HEK293 (cell line): Measurements from ENCODE around the gene EIF3M.

ENCODE experiments used
- GLI2 ChIP-seq: fragments of 450-650 bp; formaldehyde crosslinking; IDR thresholded peaks from 2 replicates; pipeline ENCODE4; 2017; ENCODE audit warnings: missing biosample characterization, missing genetic modification characterization, low read depth, borderline replicate concordance
- MYNN ChIP-seq: fragments of 450-650 bp; formaldehyde crosslinking; IDR thresholded peaks from 2 replicates; pipeline ENCODE4 v1.5.1; 2016; ENCODE audit warnings: missing biosample characterization, missing genetic modification characterization, borderline replicate concordance
- MZF1 ChIP-seq: fragments of 450-650 bp; formaldehyde crosslinking; IDR thresholded peaks from 2 replicates; pipeline ENCODE4 v1.5.1; 2017; ENCODE audit warnings: missing biosample characterization, missing genetic modification characterization, borderline replicate concordance
- YY1 ChIP-seq: fragments of 450-650 bp; formaldehyde crosslinking; IDR thresholded peaks from 2 replicates; pipeline ENCODE4 v1.5.1; 2018; ENCODE audit warnings: missing biosample characterization, missing genetic modification characterization
- ZNF138 ChIP-seq: fragments of 450-650 bp; formaldehyde crosslinking; IDR thresholded peaks from 2 replicates; pipeline ENCODE4 v1.5.1; 2016; ENCODE audit warnings: missing biosample characterization, missing genetic modification characterization, borderline replicate concordance
- ZNF24 ChIP-seq: fragments of 450-650 bp; formaldehyde crosslinking; IDR thresholded peaks from 2 replicates; pipeline ENCODE4 v1.5.1; 2016; ENCODE audit warnings: missing biosample characterization, missing genetic modification characterization
- ZNF274 ChIP-seq, 2 experiments: fragments of 200-500 bp in 1 of 2; fragments of 450-650 bp in 1 of 2; sonication (Bioruptor generic) in 1 of 2; formaldehyde crosslinking in 1 of 2; IDR thresholded peaks; 2 replicates each; pipeline versions ENCODE4 v1.5.1 to v1.6.1; 2014 to 2016; ENCODE audit warnings: borderline replicate concordance in 1 of 2, inconsistent platforms in 1 of 2, low read length in 1 of 2, missing biosample characterization in 1 of 2, missing genetic modification characterization in 1 of 2
- ZNF549 ChIP-seq: fragments of 450-650 bp; IDR thresholded peaks from 2 replicates; pipeline ENCODE4 v1.5.1; 2018; ENCODE audit warnings: missing biosample characterization, missing genetic modification characterization, mild to moderate bottlenecking, inconsistent platforms, moderate library complexity
- ZNF768 ChIP-seq: fragments of 450-650 bp; formaldehyde crosslinking; IDR thresholded peaks from 2 replicates; pipeline ENCODE4 v1.5.1; 2018; ENCODE audit warnings: missing biosample characterization, mild to moderate bottlenecking, missing genetic modification characterization
- ZNF792 ChIP-seq: fragments of 450-650 bp; formaldehyde crosslinking; IDR thresholded peaks from 2 replicates; pipeline ENCODE4 v1.5.1; 2016; ENCODE audit warnings: missing biosample characterization, missing genetic modification characterization
- TF ChIP-seq, protein P1 (sequence below): fragments of 450-650 bp; formaldehyde crosslinking; conservative IDR thresholded peaks from 2 replicates; pipeline ENCODE4 v1.5.1; 2016; ENCODE audit warnings: low read depth, missing biosample characterization, missing genetic modification characterization
- TF ChIP-seq, protein P2 (sequence below): fragments of 450-650 bp; formaldehyde crosslinking; IDR thresholded peaks from 2 replicates; pipeline ENCODE4 v1.5.1; 2016; ENCODE audit warnings: missing biosample characterization, missing genetic modification characterization
- TF ChIP-seq, protein P3 (sequence below): fragments of 450-650 bp; formaldehyde crosslinking; IDR thresholded peaks from 2 replicates; pipeline ENCODE4 v1.5.1; 2017; ENCODE audit warnings: missing biosample characterization, missing genetic modification characterization

DNA sequence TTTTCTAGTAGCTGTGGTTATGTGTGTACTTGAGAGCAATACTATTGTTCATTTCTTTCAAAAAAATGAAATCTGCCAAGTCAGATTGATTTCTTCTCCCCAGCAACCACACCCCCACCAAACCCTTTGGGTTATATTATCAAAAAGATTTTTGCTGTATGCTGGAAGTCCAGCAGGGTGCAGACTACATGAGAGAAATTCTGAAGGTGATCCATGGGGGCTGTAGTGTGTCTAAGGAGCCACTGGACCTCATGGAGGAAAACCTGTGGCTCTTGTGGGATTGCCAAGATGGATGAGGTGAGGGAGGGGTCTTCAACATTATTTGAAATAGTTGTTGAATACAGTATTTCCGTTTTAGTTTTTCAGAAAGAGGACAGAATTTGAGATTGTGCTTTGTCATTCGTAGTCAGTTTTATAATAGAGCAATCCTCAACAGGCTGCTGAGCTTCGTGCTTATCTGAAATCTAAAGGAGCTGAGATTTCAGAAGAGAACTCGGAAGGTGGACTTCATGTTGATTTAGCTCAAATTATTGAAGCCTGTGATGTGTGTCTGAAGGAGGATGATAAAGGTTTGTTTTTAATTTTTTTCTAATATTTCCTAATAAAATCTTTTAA is 3.1 kb downstream of the EIF3M start:
- TF ChIP-seq, protein P1, sequence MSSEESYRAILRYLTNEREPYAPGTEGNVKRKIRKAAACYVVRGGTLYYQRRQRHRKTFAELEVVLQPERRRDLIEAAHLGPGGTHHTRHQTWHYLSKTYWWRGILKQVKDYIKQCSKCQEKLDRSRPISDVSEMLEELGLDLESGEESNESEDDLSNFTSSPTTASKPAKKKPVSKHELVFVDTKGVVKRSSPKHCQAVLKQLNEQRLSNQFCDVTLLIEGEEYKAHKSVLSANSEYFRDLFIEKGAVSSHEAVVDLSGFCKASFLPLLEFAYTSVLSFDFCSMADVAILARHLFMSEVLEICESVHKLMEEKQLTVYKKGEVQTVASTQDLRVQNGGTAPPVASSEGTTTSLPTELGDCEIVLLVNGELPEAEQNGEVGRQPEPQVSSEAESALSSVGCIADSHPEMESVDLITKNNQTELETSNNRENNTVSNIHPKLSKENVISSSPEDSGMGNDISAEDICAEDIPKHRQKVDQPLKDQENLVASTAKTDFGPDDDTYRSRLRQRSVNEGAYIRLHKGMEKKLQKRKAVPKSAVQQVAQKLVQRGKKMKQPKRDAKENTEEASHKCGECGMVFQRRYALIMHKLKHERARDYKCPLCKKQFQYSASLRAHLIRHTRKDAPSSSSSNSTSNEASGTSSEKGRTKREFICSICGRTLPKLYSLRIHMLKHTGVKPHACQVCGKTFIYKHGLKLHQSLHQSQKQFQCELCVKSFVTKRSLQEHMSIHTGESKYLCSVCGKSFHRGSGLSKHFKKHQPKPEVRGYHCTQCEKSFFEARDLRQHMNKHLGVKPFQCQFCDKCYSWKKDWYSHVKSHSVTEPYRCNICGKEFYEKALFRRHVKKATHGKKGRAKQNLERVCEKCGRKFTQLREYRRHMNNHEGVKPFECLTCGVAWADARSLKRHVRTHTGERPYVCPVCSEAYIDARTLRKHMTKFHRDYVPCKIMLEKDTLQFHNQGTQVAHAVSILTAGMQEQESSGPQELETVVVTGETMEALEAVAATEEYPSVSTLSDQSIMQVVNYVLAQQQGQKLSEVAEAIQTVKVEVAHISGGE (tag by site-specific recombination), result no peak
- TF ChIP-seq MYNN (tag by site-specific recombination) (no peak), ZNF768 (no peak), ZNF138 (tag by site-specific recombination) (no peak), ZNF274 (IDR thresholded peaks at IDR 0.05; ENCODE audit: low read length) (no peak), ZNF274 (tag by site-specific recombination; IDR thresholded peaks at IDR 0.05; ENCODE audit: borderline replicate concordance) (no peak), YY1 (no peak), ZNF792 (no peak), GLI2 (tag by site-specific recombination) (no peak), ZNF24 (no peak), MZF1 (no peak), ZNF549 (tag by site-specific recombination) (no peak)
- TF ChIP-seq, protein P2, sequence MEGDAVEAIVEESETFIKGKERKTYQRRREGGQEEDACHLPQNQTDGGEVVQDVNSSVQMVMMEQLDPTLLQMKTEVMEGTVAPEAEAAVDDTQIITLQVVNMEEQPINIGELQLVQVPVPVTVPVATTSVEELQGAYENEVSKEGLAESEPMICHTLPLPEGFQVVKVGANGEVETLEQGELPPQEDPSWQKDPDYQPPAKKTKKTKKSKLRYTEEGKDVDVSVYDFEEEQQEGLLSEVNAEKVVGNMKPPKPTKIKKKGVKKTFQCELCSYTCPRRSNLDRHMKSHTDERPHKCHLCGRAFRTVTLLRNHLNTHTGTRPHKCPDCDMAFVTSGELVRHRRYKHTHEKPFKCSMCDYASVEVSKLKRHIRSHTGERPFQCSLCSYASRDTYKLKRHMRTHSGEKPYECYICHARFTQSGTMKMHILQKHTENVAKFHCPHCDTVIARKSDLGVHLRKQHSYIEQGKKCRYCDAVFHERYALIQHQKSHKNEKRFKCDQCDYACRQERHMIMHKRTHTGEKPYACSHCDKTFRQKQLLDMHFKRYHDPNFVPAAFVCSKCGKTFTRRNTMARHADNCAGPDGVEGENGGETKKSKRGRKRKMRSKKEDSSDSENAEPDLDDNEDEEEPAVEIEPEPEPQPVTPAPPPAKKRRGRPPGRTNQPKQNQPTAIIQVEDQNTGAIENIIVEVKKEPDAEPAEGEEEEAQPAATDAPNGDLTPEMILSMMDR (tag by site-specific recombination), result no peak
- TF ChIP-seq, protein P3, sequence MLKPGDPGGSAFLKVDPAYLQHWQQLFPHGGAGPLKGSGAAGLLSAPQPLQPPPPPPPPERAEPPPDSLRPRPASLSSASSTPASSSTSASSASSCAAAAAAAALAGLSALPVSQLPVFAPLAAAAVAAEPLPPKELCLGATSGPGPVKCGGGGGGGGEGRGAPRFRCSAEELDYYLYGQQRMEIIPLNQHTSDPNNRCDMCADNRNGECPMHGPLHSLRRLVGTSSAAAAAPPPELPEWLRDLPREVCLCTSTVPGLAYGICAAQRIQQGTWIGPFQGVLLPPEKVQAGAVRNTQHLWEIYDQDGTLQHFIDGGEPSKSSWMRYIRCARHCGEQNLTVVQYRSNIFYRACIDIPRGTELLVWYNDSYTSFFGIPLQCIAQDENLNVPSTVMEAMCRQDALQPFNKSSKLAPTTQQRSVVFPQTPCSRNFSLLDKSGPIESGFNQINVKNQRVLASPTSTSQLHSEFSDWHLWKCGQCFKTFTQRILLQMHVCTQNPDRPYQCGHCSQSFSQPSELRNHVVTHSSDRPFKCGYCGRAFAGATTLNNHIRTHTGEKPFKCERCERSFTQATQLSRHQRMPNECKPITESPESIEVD, result no peak
